Prostate gland (tissue), 2 donors: Measurements from ENCODE around the gene COL13A1. TPM values are rescaled to one million over a fixed set of nuclear protein-coding genes. Genes with fewer than 3 reads are reported as not detected.

Source experiments
- DNase-seq: peaks from one replicate; pipeline ENCODE4 v3.0.0-alpha.2; 2019; ENCODE audit warnings: low spot score
- H3K27ac ChIP-seq, 2 donors: fragments of 200-600 bp; sonication (generic); 2 replicates each; pipeline ENCODE4 v1.5.1; 2017 to 2019
- H3K27me3 ChIP-seq: fragments of 200-600 bp; sonication (generic); replicated peaks from 2 replicates; pipeline ENCODE4 v1.5.1; 2019; ENCODE audit not compliant: insufficient read depth
- H3K36me3 ChIP-seq, 2 donors: fragments of 200-600 bp; sonication (generic); 1 replicate in 1 of 2; 2 replicates in 1 of 2; pipeline versions ENCODE4 v1.5.1 to v1.8.1; 2017 to 2019
- H3K4me1 ChIP-seq: fragments of 200-600 bp; sonication (generic); replicated peaks from 2 replicates; pipeline ENCODE4 v1.5.1; 2019
- H3K4me3 ChIP-seq, 2 donors: fragments of 200-600 bp; sonication (generic); 2 replicates each; pipeline ENCODE4 v1.5.1; 2017 to 2019
- H3K9me3 ChIP-seq: fragments of 200-600 bp; sonication (generic); 2 replicates; pipeline ENCODE4 v1.5.1; 2017
- CTCF ChIP-seq, 4 experiments: fragments of 200-600 bp in 2 of 4; fragments of 450-650 bp in 2 of 4; sonication (generic) in 2 of 4; IDR thresholded peaks; 1 replicate in 3 of 4; 2 replicates in 1 of 4; pipeline ENCODE4 v1.5.1; 2016 to 2019; ENCODE audit warnings: antibody characterized with exemption in 4 of 4, mild to moderate bottlenecking in 2 of 4, moderate library complexity in 2 of 4
- POLR2A ChIP-seq: fragments of 450-650 bp; IDR thresholded peaks from one replicate; pipeline ENCODE4 v1.6.1; 2016; ENCODE audit warnings: antibody characterized with exemption, mild to moderate bottlenecking
- POLR2AphosphoS5 ChIP-seq: sonication (generic); formaldehyde crosslinking; IDR thresholded peaks from one replicate; pipeline ENCODE4 v1.6.1; 2017; ENCODE audit warnings: antibody characterized with exemption
- WGBS: methylation state at CpG from one replicate; pipeline ENCODE4 v1.1.5; 2018; 5-methylcytosine and 5-hydroxymethylcytosine counted together
- intact Hi-C: fragments of 100-400 bp; cut with DNase I; formaldehyde crosslinking; loops from one replicate; pipeline ENCODE4 v1.14.2; 2022
- total RNA-seq, 2 donors: library from RNA; depleted of rRNA; stranded (reverse); fragments of >200 nt; gene quantifications; one replicate each; pipeline ENCODE4 v1.1.0, GENCODE V29; 2016

The COL13A1 gene
- total RNA-seq, 2 donors from 2014 or later, result 2.1 to 3.0 TPM

- intact Hi-C loops, result no loop called here
- Histone ChIP-seq H3K36me3 (no peaks in the 10 kb centered on the region), H3K27ac (no peak overlapping the region), H3K4me1 (no peaks in the 10 kb centered on the region), H3K4me3 (no peak overlapping the region), H3K27me3 (no peaks in the 10 kb centered on the region), H3K9me3 (no peaks in the 10 kb centered on the region)
- no peak for TF ChIP-seq CTCF (IDR thresholded peaks at IDR 0.05)
- TF ChIP-seq POLR2AphosphoS5, result no peak
- TF ChIP-seq POLR2A, result no peak
- 65% methylated on average over 4 of the region's 10 CpGs for WGBS
- DNase-seq, result no peak
Observed at GRCh38 chr10:69766161-69766910, 35.4 kb upstream of the COL13A1 start.

- no peak overlapping the region for H3K4me3 ChIP-seq
- intact Hi-C loops, result no loop called here
- no peaks in the 10 kb centered on the region for H3K27me3 ChIP-seq
- TF ChIP-seq POLR2AphosphoS5 (no peak), CTCF (IDR thresholded peaks at IDR 0.05) (no peak), POLR2A (no peak)
- WGBS, result 78% methylated on average over 4 of the region's 4 CpGs
- no peak overlapping the region for H3K27ac ChIP-seq
- no peaks in the 10 kb centered on the region for H3K9me3 ChIP-seq
- no peak for DNase-seq
- H3K4me1 ChIP-seq, result no peaks in the 10 kb centered on the region
- H3K36me3 ChIP-seq, result no peaks in the 10 kb centered on the region
Observed at GRCh38 chr10:69767793-69768192, 33.9 kb upstream of the COL13A1 start.

- no peak for TF ChIP-seq POLR2AphosphoS5
- no peak for TF ChIP-seq POLR2A
- TF ChIP-seq CTCF (IDR thresholded peaks at IDR 0.05), result no peak
- no peaks in the 10 kb centered on the region for H3K9me3 ChIP-seq
Observed at GRCh38 chr10:69768386-69768785, 33.3 kb upstream of the COL13A1 start.

GRCh38 chr10:69769395-69769992 is 32.2 kb upstream of the COL13A1 start:
- intact Hi-C loops, result no loop called here
- WGBS, result 44% methylated on average over 10 of the region's 10 CpGs
- no peak for DNase-seq

More at GRCh38 chr10:69768386-69768785, 33.3 kb upstream of the COL13A1 start:
- Histone ChIP-seq H3K27ac (no peak overlapping the region), H3K36me3 (no peaks in the 10 kb centered on the region), H3K27me3 (no peaks in the 10 kb centered on the region), H3K4me1 (no peaks in the 10 kb centered on the region), H3K4me3 (no peak overlapping the region)
- 82% methylated on average over 5 of the region's 5 CpGs for WGBS
- no peak for DNase-seq
- intact Hi-C loops, result no loop called here

More at GRCh38 chr10:69769395-69769992, 32.2 kb upstream of the COL13A1 start:
- Histone ChIP-seq H3K36me3 (no peaks in the 10 kb centered on the region), H3K27me3 (no peaks in the 10 kb centered on the region), H3K9me3 (no peaks in the 10 kb centered on the region), H3K4me1 (no peaks in the 10 kb centered on the region), H3K27ac (no peak overlapping the region), H3K4me3 (no peak overlapping the region)
- TF ChIP-seq POLR2AphosphoS5 (no peak), POLR2A (no peak), CTCF (IDR thresholded peaks at IDR 0.05) (no peak)
